HG02938 (cell line): ENCODE measurements around the gene KANSL1.
"Not testable (repeated sequence)": the region's sequence is repeated elsewhere in the genome, so short reads cannot be mapped to it uniquely, and the experiment has no call there.

Experiments used
- ATAC-seq: cut with Tn5 transposase; IDR thresholded peaks from one replicate; pipeline ENCODE4 v1.9.1; 2021; ENCODE audit warnings: mild to moderate bottlenecking, moderate library complexity; ENCODE audit not compliant: unreplicated experiment

Gene KANSL1

DNA sequence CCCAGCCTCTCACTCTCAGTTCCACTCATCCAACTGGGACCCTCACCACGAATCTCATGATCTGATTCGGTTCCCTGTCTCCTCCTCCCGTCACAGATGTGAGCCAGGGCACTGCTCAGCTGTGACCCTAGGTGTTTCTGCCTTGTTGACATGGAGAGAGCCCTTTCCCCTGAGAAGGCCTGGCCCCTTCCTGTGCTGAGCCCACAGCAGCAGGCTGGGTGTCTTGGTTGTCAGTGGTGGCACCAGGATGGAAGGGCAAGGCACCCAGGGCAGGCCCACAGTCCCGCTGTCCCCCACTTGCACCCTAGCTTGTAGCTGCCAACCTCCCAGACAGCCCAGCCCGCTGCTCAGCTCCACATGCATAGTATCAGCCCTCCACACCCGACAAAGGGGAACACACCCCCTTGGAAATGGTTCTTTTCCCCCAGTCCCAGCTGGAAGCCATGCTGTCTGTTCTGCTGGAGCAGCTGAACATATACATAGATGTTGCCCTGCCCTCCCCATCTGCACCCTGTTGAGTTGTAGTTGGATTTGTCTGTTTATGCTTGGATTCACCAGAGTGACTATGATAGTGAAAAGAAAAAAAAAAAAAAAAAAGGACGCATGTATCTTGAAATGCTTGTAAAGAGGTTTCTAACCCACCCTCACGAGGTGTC, 167.6 kb downstream of the KANSL1 start:
- no peak for ATAC-seq

GRCh38 chr17:46025060-46025459, 168.2 kb downstream of the KANSL1 start:
- no peak for ATAC-seq

DNA sequence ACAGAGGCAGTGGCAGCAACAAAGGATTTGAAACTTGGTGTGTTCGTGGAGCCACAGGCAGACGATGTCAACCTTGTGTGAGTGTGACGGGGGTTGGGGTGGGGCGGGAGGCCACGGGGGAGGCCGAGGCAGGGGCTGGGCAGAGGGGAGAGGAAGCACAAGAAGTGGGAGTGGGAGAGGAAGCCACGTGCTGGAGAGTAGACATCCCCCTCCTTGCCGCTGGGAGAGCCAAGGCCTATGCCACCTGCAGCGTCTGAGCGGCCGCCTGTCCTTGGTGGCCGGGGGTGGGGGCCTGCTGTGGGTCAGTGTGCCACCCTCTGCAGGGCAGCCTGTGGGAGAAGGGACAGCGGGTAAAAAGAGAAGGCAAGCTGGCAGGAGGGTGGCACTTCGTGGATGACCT, 168.6 kb downstream of the KANSL1 start:
- ATAC-seq = no peak

GRCh38 chr17:46023783-46024388, 169.3 kb downstream of the KANSL1 start:
- ATAC-seq = no peak

GRCh38 chr17:46023366-46023765, 169.9 kb downstream of the KANSL1 start:
- not testable (repeated sequence) for ATAC-seq

- no peak for ATAC-seq
These were observed 172.2 kb downstream of the KANSL1 start for GRCh38 chr17:46020998-46021397.

GRCh38 chr17:46020023-46020761, 173.0 kb downstream of the KANSL1 start:
- no peak for ATAC-seq

DNA sequence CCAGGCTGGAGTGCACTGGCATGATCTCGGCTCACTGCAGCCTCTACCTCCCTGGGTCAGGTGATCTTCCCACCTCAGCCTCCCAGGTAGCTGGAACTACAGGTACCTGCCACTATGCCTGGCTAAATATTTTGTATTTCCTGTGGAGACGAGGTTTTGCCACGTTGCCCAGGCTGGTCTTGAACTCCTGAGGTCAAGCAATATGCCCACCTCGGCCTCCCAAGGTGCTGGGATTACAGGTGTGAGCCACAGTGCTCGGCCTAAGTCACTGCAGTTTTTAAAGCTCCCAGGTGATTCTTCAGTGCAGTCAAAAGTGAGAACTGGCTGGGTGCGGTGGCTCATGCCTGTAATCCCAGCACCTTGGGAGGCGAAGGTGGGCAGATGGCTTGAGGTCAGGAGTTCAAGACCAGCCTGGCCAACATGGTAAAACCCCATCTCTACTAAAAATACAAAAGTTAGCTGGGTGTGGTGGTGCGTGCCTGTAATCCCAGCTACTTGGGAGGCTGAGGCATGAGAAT, 173.8 kb downstream of the KANSL1 start:
- not testable (repeated sequence) for ATAC-seq

DNA sequence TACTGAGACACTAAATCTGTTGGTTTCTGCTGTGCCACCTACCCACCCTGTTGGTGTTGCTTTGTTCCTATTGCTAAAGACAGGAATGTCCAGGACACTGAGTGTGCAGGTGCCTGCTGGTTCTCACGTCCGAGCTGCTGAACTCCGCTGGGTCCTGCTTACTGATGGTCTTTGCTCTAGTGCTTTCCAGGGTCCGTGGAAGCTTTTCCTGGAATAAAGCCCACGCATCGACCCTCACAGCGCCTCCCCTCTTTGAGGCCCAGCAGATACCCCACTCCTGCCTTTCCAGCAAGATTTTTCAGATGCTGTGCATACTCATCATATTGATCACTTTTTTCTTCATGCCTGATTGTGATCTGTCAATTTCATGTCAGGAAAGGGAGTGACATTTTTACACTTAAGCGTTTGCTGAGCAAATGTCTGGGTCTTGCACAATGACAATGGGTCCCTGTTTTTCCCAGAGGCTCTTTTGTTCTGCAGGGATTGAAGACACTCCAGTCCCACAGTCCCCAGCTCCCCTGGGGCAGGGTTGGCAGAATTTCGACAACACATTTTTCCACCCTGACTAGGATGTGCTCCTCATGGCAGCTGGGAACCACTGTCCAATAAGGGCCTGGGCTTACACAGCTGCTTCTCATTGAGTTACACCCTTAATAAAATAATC, 179.6 kb downstream of the KANSL1 start:
- no peak for ATAC-seq

GRCh38 chr17:46013127-46013501, 180.1 kb downstream of the KANSL1 start:
- ATAC-seq = no peak

DNA sequence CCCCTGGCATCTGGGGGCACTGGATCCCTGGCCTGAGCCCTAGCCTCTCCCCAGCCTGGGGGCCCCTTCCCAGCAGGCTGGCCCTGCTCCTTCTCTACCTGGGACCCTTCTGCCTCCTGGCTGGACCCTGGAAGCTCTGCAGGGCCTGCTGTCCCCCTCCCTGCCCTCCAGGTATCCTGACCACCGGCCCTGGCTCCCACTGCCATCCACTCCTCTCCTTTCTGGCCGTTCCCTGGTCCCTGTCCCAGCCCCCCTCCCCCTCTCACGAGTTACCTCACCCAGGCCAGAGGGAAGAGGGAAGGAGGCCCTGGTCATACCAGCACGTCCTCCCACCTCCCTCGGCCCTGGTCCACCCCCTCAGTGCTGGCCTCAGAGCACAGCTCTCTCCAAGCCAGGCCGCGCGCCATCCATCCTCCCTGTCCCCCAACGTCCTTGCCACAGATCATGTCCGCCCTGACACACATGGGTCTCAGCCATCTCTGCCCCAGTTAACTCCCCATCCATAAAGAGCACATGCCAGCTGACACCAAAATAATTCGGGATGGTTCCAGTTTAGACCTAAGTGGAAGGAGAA, 180.6 kb downstream of the KANSL1 start:
- ATAC-seq = no peak

GRCh38 chr17:46011711-46012505, 181.3 kb downstream of the KANSL1 start:
- no peak for ATAC-seq

DNA sequence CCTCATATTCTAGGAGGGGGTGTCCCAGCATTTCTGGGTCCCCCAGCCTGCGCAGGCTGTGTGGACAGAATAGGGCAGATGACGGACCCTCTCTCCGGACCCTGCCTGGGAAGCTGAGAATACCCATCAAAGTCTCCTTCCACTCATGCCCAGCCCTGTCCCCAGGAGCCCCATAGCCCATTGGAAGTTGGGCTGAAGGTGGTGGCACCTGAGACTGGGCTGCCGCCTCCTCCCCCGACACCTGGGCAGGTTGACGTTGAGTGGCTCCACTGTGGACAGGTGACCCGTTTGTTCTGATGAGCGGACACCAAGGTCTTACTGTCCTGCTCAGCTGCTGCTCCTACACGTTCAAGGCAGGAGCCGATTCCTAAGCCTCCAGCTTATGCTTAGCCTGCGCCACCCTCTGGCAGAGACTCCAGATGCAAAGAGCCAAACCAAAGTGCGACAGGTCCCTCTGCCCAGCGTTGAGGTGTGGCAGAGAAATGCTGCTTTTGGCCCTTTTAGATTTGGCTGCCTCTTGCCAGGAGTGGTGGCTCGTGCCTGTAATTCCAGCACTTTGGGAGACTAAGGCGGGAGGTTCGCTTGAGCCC, 182.5 kb downstream of the KANSL1 start:
- ATAC-seq = no peak

DNA sequence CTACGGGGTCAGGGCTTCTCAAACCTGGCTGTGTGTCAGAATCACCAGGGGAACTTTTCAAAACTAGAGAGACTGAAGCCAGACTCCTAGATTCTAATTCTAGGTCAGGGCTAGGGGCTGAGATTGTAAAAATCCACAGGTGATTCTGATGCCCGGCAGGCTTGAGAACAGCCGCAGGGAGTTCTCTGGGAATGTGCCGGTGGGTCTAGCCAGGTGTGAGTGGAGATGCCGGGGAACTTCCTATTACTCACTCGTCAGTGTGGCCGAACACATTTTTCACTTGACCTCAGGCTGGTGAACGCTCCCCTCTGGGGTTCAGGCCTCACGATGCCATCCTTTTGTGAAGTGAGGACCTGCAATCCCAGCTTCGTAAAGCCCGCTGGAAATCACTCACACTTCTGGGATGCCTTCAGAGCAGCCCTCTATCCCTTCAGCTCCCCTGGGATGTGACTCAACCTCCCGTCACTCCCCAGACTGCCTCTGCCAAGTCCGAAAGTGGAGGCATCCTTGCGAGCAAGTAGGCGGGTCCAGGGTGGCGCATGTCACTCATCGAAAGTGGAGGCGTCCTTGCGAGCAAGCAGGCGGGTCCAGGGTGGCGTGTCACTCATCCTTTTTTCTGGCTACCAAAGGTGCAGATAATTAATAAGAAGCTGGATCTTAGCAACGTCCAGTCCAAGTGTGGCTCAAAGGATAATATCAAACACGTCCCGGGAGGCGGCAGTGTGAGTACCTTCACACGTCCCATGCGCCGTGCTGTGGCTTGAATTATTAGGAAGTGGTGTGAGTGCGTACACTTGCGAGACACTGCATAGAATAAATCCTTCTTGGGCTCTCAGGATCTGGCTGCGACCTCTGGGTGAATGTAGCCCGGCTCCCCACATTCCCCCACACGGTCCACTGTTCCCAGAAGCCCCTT, 183.3 kb downstream of the KANSL1 start:
- no peak for ATAC-seq

- no peak for ATAC-seq
These were observed 184.6 kb downstream of the KANSL1 start for GRCh38 chr17:46008591-46008990.

DNA sequence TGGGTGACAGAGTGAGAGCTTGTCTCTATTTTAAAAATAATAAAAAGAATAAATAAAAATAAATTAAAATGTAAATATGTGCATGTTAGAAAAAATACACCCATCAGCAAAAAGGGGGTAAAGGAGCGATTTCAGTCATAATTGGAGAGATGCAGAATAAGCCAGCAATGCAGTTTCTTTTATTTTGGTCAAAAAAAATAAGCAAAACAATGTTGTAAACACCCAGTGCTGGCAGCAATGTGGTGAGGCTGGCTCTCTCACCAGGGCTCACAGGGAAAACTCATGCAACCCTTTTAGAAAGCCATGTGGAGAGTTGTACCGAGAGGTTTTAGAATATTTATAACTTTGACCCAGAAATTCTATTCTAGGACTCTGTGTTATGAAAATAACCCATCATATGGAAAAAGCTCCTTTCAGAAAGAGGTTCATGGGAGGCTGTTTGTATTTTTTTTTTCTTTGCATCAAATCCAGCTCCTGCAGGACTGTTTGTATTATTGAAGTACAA, 185.7 kb downstream of the KANSL1 start:
- ATAC-seq = no peak

GRCh38 chr17:46006082-46006481, 187.1 kb downstream of the KANSL1 start:
- ATAC-seq = not testable (repeated sequence)

DNA sequence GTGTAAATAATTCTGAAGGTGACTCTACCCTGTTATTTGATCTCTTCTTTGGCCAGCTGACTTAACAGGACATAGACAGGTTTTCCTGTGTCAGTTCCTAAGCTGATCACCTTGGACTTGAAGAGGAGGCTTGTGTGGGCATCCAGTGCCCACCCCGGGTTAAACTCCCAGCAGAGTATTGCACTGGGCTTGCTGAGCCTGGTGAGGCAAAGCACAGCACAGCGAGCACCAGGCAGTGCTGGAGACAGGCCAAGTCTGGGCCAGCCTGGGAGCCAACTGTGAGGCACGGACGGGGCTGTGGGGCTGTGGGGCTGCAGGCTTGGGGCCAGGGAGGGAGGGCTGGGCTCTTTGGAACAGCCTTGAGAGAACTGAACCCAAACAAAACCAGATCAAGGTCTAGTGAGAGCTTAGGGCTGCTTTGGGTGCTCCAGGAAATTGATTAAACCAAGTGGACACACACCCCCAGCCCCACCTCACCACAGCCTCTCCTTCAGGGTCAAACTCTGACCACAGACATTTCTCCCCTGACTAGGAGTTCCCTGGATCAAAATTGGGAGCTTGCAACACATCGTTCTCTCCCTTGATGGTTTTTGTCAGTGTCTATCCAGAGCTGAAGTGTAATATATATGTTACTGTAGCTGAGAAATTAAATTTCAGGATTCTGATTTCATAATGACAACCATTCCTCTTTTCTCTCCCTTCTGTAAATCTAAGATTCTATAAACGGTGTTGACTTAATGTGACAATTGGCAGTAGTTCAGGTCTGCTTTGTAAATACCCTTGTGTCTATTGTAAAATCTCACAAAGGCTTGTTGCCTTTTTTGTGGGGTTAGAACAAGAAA, 189.1 kb downstream of the KANSL1 start:
- ATAC-seq = no peak
